PC-9 (cell line): ENCODE results near the gene SMIM30. TPM values are rescaled to one million over a fixed set of nuclear protein-coding genes. Genes with fewer than 3 reads are reported as not detected.

Source experiments
- BruUV-seq: library from RNA; stranded (reverse); fragments of 400-500 nt; replicated peaks from 2 replicates; lab custom pipeline; 2021; lab: Mats Ljungman, UMichigan
- CTCF ChIA-PET: fragments of 300-600 bp; sonication (Branson Sonifier 250); formaldehyde crosslinking; loops from one replicate; lab custom pipeline; 2022; ENCODE audit warnings: antibody characterized with exemption; lab: Charles Lee
- POLR2A ChIA-PET: fragments of 300-600 bp; sonication (Branson Sonifier 250); formaldehyde crosslinking; loops from one replicate; lab custom pipeline; 2022; ENCODE audit warnings: antibody characterized with exemption; ENCODE audit not compliant: unreplicated experiment; lab: Charles Lee
- DNase-seq, 2 experiments: peaks; one replicate each; pipeline versions ENCODE4 v3.0.0 to v3.0.0-alpha.2; 2015 to 2022; ENCODE audit warnings: mixed read lengths in 1 of 2
- H2AFZ ChIP-seq: fragments of 200-600 bp; sonication (generic); 2 replicates; pipeline ENCODE4 v1.8.1; 2017; ENCODE audit warnings: antibody characterized with exemption
- H3F3A ChIP-seq: fragments of 200-600 bp; sonication (generic); 2 replicates; pipeline ENCODE4 v1.8.1; 2017; ENCODE audit warnings: antibody characterized with exemption, mild to moderate bottlenecking, low read depth; ENCODE audit not compliant: insufficient read depth
- H3K27ac ChIP-seq: fragments of 200-600 bp; sonication (generic); 2 replicates; pipeline ENCODE4 v1.6.1; 2016; ENCODE audit warnings: mixed run types
- H3K27me3 ChIP-seq: fragments of 200-600 bp; sonication (generic); 2 replicates; pipeline ENCODE4 v1.6.1; 2016; ENCODE audit warnings: low read depth, mixed run types; ENCODE audit not compliant: insufficient read depth
- H3K36me3 ChIP-seq: fragments of 200-600 bp; sonication (generic); 2 replicates; pipeline ENCODE4 v1.6.1; 2016; ENCODE audit warnings: low read depth, mixed run types
- H3K4me1 ChIP-seq: fragments of 200-600 bp; sonication (generic); replicated peaks from 2 replicates; pipeline ENCODE4 v1.6.1; 2016; ENCODE audit warnings: mixed run types; ENCODE audit not compliant: insufficient read depth
- H3K4me2 ChIP-seq: fragments of 200-600 bp; sonication (generic); 2 replicates; pipeline ENCODE4 v1.6.1; 2017; ENCODE audit warnings: mixed run types
- H3K4me3 ChIP-seq: fragments of 200-600 bp; sonication (generic); 2 replicates; pipeline ENCODE4 v1.6.1; 2016; ENCODE audit warnings: mixed run types
- H3K79me2 ChIP-seq: fragments of 200-600 bp; sonication (generic); 2 replicates; pipeline ENCODE4 v1.6.1; 2017; ENCODE audit warnings: low read depth, mixed run types
- H3K9me2 ChIP-seq: fragments of 200-600 bp; sonication (generic); 2 replicates; pipeline ENCODE4 v1.8.1; 2017; ENCODE audit warnings: mild to moderate bottlenecking; ENCODE audit not compliant: insufficient read depth
- H3K9me3 ChIP-seq: fragments of 200-600 bp; sonication (generic); 2 replicates; pipeline ENCODE4 v1.8.1; 2016; ENCODE audit warnings: low read depth; ENCODE audit not compliant: insufficient read depth
- H4K20me1 ChIP-seq: fragments of 200-600 bp; sonication (generic); 2 replicates; pipeline ENCODE4 v1.8.1; 2017; ENCODE audit not compliant: insufficient read depth
- EZH2 ChIP-seq: fragments of 200-600 bp; sonication (generic); IDR thresholded peaks from 2 replicates; pipeline ENCODE4 v1.8.0; 2017; ENCODE audit warnings: antibody characterized with exemption, low read depth
- intact Hi-C: fragments of 100-400 bp; cut with micrococcal nuclease; formaldehyde crosslinking; loops from one replicate; pipeline ENCODE4 v1.10.0; 2022; ENCODE audit not compliant: unreplicated experiment
- total RNA-seq: library from RNA; stranded (reverse); gene quantifications from 2 replicates; pipeline ENCODE4 v1.2.3, GENCODE V29; 2021
- TF ChIP-seq, protein P1 (sequence below): fragments of 200-600 bp; sonication (generic); conservative IDR thresholded peaks from 2 replicates; pipeline ENCODE4 v1.6.1; 2017; ENCODE audit warnings: mixed run types, antibody characterized with exemption, mild to moderate bottlenecking, moderate library complexity

Gene SMIM30
- total RNA-seq, 1 experiment from 2014 or later: 46.8 TPM

DNA sequence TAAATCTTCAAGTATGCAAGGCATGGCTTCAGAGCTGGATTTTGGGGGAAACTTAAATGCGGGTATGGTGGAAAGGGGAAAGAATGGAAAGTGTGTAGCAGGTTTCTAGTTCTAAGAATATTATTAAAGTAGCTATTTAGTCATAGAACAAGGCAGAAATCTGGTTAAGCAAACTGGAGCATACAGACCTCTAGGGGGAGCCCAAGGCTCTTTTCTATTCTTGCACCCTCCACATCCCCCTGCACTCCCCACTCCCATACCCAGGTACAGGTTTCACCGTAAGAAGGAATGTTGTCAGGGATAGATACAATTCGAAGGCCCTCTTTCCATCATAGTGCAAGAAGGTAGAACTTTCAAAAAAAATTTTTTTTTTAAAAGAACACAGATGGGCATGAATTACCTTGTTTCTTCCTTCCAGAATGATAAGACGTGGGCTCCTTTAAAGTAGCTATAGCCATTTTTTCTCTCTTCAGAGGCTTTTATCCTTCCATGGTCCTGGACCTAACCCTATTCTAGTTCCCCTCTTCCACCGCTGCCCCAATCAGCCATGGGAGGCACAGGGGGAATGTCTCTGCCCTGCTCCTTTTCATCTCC lies 41.5 kb upstream of the SMIM30 start:
- no TSS peak for BruUV-seq
- no peaks in the 10 kb centered on the region for H3K9me3 ChIP-seq
- no peak overlapping the region for H3K27ac ChIP-seq
- H3K27me3 ChIP-seq: no peaks in the 10 kb centered on the region
- no peaks in the 10 kb centered on the region for H4K20me1 ChIP-seq
- TF ChIP-seq, protein P1, sequence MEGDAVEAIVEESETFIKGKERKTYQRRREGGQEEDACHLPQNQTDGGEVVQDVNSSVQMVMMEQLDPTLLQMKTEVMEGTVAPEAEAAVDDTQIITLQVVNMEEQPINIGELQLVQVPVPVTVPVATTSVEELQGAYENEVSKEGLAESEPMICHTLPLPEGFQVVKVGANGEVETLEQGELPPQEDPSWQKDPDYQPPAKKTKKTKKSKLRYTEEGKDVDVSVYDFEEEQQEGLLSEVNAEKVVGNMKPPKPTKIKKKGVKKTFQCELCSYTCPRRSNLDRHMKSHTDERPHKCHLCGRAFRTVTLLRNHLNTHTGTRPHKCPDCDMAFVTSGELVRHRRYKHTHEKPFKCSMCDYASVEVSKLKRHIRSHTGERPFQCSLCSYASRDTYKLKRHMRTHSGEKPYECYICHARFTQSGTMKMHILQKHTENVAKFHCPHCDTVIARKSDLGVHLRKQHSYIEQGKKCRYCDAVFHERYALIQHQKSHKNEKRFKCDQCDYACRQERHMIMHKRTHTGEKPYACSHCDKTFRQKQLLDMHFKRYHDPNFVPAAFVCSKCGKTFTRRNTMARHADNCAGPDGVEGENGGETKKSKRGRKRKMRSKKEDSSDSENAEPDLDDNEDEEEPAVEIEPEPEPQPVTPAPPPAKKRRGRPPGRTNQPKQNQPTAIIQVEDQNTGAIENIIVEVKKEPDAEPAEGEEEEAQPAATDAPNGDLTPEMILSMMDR: peak; percentile 70
- no peak for TF ChIP-seq EZH2
- H3K4me1 ChIP-seq: no peaks in the 10 kb centered on the region
- ChIA-PET CTCF (interaction anchor here (0.5 to 1.3 kb wide), 7 partner anchors 10 to 262 kb away, joined by 3 to 7 read pairs (median 4); partner anchors contain the start of gene GPR85), POLR2A (no interaction called here)
- intact Hi-C loops: loop anchor here (1.0 to 10.0 kb wide), 4 partner anchors 127 to 539 kb away; no protein-coding TSS in a partner anchor
- DNase-seq: peak in 1 of 2 experiments; percentile 14
- H3K4me3 ChIP-seq: no peak overlapping the region
- no peaks in the 10 kb centered on the region for H3K79me2 ChIP-seq
- no peak overlapping the region for H2AFZ ChIP-seq
- no peaks in the 10 kb centered on the region for H3F3A ChIP-seq
- no peaks in the 10 kb centered on the region for H3K9me2 ChIP-seq
- H3K36me3 ChIP-seq: no peaks in the 10 kb centered on the region
- no peak overlapping the region for H3K4me2 ChIP-seq

DNA sequence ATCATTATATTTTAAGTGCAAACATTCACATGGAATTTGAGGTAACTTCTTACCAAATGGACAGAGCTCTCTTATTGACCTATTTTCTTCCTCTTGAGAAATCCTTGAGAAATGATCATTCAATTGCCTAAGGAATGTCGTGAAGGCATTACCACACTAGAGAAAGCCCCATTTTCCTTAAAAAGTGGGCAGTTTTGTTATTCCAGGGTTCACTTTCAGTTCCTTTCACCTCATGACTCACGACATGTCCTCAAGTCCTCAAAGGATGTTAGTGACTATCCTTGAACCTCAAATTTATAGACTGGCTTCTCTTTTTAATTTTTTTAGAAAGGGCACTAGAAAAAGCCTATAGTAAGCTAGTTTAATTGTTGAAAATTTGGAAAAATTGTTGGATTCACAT lies 40.4 kb upstream of the SMIM30 start:
- no peak overlapping the region for H2AFZ ChIP-seq
- POLR2A ChIA-PET: no interaction called here
- intact Hi-C loops: loop anchor here (1.0 to 10.0 kb wide), 2 partner anchors 144 to 263 kb away; no protein-coding TSS in a partner anchor

DNA sequence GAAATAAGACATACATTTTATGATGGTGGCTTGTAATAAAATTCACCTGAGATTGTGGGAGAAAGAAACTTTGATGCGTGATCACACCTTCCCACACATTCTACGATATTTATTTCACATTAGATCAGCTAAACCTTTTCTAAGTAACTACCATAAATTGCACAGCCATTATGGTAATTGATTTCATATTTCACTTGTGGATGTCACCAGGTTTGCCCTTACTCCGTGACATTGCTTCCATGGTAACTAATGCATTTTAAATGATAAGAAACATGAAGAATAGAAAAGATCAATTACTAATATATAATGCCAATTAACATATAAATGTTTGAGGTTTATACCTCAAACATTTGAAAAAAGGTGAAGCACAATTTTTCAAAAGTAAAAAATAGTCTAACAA lies 35.8 kb upstream of the SMIM30 start:
- no peak overlapping the region for H3K4me2 ChIP-seq
- no peaks in the 10 kb centered on the region for H3K27me3 ChIP-seq
- H3K79me2 ChIP-seq: no peaks in the 10 kb centered on the region
- no peaks in the 10 kb centered on the region for H3K9me2 ChIP-seq
- ChIA-PET POLR2A (no interaction called here), CTCF (no interaction called here)
- BruUV-seq: no TSS peak
- H4K20me1 ChIP-seq: no peaks in the 10 kb centered on the region
- H3K4me3 ChIP-seq: no peak overlapping the region
- H3K36me3 ChIP-seq: no peaks in the 10 kb centered on the region
- no peaks in the 10 kb centered on the region for H3K9me3 ChIP-seq
- intact Hi-C loops: loop anchor here (10.0 kb wide), 1 partner anchor 139 kb away; no protein-coding TSS in a partner anchor
- no peak overlapping the region for H3K27ac ChIP-seq
- no peak for TF ChIP-seq EZH2
- TF ChIP-seq, protein P1: no peak
- DNase-seq: no peak
- no peak overlapping the region for H2AFZ ChIP-seq
- no peaks in the 10 kb centered on the region for H3F3A ChIP-seq
- no peaks in the 10 kb centered on the region for H3K4me1 ChIP-seq

More for the DNA sequence above, 40.4 kb upstream of the SMIM30 start:
- Histone ChIP-seq H3F3A (no peaks in the 10 kb centered on the region), H4K20me1 (no peaks in the 10 kb centered on the region), H3K4me3 (no peak overlapping the region), H3K79me2 (no peaks in the 10 kb centered on the region), H3K9me3 (no peaks in the 10 kb centered on the region), H3K27me3 (no peaks in the 10 kb centered on the region), H3K36me3 (no peaks in the 10 kb centered on the region), H3K9me2 (no peaks in the 10 kb centered on the region), H3K27ac (no peak overlapping the region), H3K4me2 (no peak overlapping the region), H3K4me1 (no peaks in the 10 kb centered on the region)
- BruUV-seq: no TSS peak
- no peak for TF ChIP-seq EZH2
- TF ChIP-seq, protein P1: no peak
- DNase-seq: no peak
- CTCF ChIA-PET: interaction anchor here (0.6 kb wide), 1 partner anchor 540 kb away, joined by 3 read pairs; no protein-coding TSS in a partner anchor
